ENCODE measurements around the gene KRTAP5-6.

The KRTAP5-6 gene, protein sequence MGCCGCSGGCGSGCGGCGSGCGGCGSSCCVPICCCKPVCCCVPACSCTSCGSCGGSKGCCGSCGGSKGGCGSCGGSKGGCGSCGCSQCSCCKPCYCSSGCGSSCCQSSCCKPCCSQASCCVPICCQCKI

DNA sequence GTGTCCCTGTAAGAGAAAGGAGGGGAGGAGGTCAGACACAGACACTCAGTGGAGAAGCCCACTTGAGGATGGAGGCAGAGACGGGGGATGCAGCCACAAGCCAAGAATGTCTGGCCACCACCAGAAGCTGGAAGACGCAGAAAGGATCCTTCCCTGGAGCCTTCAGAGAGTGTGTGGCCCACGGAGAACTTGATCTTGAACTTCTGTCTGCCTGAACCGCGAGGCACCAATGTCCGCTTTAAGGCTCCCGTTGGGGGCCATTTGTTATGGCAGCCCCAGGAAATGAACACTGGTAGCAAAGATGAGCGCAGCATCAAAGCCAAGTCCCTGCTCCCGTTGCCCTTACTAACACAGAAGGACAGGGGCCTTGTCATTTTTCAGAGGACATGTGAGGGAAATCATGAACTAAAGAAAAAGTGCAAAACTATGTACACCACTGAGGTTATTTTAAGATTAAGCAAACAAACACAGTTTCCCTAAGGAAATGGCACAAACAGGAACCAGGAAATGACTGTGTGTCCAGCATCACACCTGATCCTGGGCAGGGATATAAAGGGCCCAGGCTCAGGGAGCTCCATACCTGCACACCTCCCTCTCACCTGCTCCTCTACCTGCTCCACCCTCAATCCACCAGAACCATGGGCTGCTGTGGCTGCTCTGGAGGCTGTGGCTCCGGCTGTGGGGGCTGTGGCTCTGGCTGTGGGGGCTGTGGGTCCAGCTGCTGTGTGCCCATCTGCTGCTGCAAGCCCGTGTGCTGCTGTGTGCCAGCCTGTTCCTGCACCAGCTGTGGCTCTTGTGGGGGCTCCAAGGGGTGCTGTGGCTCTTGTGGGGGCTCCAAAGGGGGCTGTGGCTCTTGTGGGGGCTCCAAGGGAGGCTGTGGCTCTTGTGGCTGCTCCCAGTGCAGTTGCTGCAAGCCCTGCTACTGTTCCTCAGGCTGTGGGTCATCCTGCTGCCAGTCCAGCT, at the start of gene KRTAP5-6:
Gene KRTAP5-6 (plus strand): TSS at position 588 of the 963 bp plus-strand sequence. CDS start 51 bp downstream, at position 639.
- no peak for DNase-seq (ENCODE audit: low spot score)

DNA sequence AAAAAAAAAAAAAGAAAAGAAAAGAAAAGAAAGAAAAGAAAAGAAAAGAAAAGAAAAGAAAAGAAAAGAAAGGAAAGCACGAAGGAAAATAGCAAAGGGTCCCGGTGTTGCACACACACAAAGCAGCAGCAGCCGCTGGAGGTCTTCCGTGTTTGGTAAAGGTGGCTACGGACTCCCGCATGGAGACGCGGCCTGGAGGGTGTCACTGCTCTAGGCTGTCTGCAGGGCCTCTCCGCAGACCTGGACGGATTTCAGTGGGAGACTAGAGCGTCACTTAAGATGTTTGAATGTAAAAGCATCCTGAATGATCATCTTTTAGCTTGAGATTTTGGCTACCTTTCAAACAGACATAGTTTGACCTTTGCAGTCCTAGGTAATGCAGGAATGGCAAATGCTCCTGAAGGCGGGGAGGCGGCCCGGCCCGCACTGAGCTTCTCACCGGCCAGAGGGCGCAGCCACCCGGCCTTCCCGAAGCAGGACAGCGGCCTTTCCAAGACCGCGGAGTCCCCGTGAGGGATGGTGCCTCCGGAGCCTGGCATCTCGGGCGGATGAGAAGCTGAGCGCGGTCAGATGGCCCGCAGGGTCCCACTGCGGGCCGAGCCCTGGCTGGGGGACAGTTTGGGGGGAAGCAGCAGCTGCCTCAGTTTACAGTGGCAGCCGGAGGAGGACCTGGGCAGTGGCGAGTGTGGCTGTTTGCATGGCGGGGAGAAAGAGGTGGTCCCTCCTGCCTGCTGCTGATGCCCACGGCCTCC, 48.9 kb upstream of the KRTAP5-6 start:
- no peak for DNase-seq (ENCODE audit: low spot score)

DNA sequence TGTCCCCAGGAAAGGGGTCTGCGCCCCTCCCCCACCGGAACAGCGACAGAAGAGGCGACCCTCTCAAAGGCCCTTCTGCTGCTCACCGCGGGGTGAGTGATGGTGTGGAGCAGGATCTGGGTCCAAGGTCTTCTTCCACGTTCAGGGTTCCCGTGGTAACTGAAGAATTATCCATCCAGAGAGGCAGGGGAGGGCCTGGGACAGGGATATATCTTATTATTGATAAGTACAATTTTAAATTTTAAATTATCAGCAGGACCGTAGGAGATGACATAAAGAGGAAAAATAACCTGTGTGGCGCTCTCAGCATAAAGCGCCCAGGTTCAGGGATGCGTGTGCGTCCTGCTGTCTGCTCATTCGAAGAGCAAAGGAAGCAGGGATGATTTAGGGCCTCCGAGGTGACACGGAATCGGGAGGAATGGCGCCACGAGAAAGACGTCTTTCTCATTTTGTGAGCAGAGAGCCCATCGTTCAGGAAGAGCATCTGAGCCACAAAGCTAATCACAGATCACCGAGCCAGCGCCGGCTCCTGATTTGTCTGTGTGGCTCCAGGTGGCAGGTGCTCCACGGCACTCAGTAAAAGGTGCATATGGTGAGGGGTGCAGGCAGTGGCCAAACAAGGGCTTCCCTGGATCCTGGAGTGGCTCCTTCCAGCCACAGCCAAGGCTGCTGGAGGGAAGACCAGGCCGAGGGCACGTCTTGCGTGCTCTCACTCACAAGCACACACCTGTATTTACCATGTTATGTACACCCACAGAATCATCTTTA, 48.2 kb upstream of the KRTAP5-6 start:
- no peak for DNase-seq (ENCODE audit: low spot score)

DNA sequence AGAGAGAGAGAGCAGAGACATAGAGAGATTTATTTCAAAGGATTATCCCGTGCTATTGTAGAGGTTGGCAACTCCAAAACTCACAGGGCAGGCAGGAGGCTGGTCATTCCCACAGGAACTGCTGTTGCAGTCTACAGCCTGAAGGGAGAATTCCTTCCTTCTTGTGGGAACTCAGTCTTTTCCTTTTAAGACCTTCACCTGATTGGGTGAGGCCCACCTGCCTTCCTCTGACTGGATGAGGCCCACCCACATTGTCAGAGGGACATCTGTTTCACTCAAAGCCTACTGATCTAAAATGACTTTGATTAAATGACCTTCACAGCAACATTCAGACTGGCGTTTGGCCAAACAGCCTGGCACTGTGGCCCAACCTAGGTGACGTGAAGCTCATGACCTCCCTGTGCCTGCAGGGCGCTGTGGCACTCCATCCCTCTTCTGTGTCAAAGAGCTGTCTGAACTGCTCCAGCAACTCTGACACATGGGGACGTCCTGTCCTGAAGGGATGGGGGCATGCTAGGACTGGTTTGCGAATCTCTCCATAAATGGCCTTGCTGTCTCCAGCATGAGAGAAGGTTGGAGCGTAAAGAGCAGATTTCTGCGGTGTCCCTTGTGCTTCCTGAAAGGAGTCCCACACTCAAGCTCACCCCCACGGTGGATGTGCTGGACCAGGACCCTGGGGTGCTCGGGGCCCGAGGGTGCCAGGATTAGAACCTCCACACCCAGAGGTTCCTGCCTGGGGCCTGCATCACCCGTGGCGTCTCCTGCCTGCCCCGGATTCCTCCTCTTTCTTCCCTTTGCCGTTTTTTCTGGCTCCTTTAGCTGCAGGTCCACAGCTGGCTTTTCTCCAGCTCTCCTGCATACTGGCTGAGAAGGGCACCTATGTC, 46.7 kb upstream of the KRTAP5-6 start:
- DNase-seq (ENCODE audit: low spot score), result no peak

DNA sequence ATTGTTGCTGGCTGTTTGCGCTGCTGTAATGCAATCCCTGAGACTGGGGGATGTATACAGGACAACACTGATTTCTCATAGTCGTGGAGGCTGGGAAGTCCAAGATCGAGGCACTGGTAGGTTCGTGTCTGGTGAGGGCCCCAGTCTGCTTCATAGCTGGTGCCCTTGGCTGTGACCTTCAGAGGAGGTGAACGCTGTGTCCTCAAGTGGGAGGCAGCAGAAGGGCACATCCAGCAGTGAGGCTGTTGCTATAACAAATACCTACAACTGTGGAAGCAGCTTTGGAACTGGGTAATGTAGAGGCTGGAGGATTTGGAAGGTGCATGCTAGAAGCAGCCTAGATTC, 46.1 kb upstream of the KRTAP5-6 start:
- no peak for DNase-seq (ENCODE audit: low spot score)

DNA sequence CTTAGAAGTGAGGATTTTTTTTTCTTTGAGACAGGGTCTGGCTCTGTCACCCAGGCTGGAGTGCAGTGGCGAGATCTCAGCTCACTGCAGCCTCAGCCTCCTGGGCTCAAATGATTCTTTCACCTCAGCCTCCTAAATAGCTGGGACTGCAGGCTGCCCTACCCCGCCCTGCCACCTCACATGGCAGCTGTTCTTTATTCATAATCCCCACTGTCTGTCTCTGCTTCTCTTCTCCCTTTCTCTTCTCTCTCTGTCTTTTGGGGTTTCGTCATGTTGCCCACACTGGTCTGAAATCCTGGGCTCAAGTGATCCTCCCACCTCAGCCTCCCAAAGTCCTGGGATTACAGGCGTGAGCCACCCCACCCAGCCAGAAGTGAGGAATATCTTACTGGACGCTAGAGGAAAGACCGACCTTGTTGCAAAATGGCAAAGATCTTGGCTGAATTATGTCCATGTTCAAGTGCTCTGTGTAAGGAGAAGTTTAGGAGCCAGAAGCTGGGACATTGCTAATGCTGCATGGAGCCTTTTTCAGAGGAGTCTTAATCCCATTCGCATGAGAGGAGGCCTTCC, 45.5 kb upstream of the KRTAP5-6 start:
- DNase-seq (ENCODE audit: low spot score), result no peak

DNA sequence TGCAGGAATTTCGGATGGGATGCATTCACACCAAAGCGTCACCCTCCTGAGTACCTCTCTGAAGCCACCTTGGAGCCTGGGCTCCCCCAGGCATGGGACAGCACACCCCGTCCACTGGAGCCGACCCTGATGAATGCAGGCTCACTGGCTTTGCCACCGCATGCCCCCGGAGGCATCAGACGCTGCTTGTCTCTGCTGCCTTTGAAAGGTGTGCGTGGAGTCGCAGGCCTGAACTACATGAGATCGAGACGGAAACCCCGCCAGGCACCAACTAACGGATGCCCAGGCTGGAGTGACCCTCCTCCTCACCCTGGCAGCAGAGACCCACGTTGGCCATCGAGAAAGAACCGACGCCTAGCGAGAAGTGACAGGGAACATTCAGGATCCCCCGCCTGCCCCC, 45.0 kb upstream of the KRTAP5-6 start:
- no peak for DNase-seq (ENCODE audit: low spot score)

DNA sequence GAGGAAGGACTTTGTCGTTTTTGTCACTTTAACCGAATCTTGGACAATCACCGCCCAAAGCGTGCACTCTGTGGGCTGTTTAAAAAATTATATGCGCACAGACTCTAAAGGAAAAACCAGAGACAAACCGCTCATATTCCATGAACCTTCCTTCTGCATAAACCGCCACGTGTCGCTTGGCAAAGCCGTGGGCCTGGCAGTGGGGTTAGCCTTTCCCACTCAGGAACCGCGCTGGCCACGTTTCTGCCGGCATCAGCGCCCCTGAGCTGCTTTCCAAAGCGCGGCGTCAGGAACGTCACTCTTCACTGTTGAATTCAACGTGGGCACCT, 44.6 kb upstream of the KRTAP5-6 start:
- DNase-seq (ENCODE audit: low spot score), result no peak

DNA sequence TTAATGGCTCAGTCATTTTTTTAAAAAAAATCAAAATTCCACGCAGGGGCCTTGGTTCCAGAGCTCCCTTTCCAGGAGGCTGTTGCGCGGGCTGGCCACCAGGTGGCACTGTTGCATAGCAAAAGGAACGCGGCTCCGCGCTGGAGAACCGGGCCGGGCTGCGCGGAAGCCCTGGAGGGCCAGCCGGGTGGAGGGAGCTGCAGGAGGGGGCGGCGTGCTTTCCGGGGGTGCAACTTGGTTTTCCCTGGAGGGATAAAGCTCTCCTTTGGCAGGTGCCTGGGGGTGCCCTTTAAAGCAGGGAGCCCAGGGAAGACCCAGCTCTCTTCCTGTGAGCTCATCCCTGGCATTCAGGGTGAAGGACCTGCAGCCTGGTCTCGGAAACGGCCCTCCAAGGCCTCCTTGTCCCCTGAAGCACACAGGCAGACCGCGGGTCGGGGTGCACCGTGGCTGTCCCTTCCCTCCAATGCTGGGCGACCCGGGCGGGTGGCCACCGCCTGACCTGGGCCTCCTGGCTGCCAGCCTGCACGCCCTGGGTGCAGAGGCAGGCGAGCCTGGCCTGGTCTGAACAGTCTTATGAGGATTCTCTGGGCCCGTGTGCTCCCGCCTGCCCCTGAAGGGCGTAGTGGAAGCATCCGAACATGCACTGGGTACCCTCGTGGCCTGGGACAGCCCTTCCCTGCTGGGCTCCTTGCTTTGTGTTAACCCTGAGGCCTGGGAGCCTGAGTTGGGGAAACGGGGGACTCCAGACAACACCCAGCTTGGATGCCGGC, 44.0 kb upstream of the KRTAP5-6 start:
- peak; percentile 92 for DNase-seq (ENCODE audit: low spot score)

DNA sequence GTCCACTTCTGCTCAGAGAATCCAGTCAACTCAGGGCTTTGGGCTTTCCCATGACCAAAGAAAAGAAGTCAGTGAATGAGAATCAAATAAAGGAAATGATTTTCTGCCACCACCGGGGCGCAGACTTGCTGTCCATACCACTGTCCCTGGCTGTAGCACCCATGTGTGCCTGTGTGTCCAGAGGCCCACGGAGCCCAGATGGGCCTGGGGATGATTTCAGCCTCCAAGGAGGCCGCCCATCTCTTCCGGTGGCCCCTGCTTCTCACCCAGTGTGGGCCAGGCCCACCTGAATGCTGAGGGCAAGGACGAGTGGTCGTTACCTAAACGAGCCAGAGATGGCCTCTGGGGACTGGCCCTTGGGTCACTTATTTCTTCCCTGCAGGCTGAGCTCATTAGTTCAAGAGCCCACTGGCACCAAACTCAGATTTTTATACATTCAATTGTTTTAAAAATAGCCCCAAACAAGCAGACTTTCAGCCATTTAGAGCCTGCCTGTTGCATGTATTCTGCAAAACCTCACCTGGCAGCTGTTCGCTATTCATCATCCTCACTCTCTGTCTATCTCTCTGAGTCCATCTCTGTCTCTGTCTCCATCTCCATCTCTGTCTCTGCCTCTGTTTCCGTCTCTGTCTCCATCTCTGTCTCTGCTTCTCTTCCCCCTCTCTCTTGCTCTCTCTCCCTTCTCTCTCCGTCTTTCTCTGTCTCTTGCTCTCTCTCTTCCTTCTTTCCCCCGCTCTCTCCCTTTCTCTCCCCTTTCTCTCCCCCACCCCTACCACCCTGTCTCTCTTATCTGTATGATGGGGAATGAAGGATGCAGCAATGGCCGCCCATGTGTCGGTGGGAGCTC, 43.2 kb upstream of the KRTAP5-6 start:
- DNase-seq (ENCODE audit: low spot score), result no peak

DNA sequence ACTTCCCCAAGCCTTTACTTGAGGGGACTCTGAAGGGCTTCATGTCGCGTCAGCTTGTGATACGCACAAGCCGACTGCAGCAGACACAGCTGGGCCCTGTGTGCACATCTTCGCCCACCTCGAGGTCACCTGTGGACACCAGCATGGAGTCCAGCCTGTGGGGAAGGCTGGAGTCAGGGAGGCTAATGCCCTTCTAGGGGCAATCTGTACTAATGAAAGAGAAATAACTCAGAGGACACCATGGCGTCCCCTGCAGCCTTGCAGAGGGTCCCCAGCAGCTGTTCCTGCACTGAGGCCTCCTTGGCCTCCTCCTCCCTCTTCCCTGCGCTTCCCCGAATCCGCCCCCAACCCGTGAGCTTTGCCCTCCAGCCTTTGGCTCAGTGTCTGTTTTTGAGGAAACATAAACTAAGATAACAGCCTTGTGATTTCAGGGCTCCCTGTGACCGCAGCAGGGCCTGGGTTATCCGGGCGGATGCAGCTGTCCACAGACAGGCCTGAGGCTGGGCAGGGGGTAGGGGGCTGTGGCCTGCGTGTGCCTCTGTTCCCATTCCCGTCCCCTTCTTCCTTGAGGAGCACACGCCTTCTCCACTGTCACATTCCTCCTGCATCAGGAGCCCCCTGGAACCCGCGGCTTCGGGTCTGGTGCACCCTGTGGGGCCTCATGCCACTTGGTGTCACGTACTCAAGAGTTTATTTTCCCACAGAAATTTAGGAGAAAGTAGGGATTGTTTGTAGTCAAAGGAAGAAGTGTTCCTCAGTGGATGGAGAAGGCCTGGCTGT, 42.4 kb upstream of the KRTAP5-6 start:
- no peak for DNase-seq (ENCODE audit: low spot score)

DNA sequence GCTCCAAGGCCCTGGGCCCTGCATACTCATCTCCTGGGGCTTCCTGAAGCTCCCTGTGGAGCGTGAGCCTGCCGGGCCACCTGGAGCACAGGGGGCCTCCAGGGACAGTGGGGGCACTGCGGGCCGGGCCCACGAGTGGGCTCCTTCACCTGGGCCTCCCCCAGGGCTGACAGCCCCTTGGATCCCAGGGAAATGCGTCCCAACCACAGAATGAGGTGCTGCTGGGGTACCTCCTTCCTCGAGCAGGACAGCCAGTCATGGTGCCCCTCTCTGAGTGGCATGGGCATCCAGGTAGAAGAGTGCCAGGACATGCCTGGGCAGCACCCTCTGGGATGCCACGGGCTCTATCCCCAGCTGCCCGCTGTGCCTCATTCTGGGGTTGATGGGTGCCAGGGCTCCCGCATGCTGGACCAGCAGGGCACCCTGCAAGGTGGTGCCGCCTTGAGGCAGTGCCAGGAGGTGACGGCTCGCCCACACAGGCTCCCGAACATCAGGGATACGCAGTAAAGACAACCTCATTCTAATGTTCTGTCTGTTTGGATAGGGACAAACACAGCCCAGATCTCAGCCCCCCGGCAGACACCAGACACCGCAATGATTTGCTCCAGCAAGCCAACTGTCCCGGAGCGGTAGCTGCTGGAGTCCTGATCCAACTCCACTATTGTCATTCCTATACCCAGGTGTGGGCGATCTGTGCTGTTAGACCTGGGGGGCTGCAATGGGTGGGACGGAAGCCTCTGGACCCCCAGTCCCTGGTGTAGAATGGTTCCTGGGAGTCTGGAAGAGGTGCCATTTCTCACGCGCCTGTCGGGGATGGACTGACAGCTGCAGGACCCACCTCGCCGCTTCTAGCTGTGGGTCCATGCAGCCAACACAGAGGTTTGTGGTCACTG, 41.6 kb upstream of the KRTAP5-6 start:
- no peak for DNase-seq (ENCODE audit: low spot score)

DNA sequence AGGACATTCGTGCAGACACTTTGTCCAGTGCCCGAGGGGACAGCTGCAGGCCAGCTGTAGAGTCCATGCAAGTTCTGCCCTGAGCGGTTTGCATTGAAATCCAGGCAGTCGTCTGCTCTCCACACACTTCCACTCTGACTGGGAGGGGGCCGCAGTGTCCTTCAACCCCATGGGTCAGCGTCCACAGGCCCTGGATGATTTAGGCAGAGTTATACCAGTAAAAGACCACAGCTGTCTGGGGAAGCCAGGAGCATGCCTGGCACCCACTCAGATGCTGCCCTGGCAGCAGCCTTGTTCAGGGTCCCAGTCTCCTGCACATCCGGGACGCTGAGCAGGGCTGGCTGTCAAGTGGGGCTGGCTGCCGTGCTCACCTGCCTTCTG, 40.9 kb upstream of the KRTAP5-6 start:
- DNase-seq (ENCODE audit: low spot score), result no peak

DNA sequence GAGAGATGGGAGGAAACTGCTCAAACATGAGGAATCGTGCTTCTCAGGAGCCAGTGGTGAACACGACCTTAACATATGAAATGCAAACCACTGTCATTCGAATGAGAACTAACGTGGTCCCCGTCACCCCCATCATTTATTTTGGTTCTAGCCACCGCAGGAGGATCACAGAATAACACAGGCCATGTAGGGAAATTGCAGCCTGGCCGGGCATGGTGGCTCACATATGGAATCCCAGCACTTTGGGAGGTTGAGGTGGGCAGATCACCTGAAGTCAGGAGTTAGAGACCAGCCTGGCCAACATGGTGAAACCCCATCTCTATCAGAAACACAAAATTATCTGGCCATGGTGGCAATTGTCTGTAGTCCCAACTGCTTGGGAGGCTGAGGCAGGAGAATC, 40.3 kb upstream of the KRTAP5-6 start:
- no peak for DNase-seq (ENCODE audit: low spot score)

DNA sequence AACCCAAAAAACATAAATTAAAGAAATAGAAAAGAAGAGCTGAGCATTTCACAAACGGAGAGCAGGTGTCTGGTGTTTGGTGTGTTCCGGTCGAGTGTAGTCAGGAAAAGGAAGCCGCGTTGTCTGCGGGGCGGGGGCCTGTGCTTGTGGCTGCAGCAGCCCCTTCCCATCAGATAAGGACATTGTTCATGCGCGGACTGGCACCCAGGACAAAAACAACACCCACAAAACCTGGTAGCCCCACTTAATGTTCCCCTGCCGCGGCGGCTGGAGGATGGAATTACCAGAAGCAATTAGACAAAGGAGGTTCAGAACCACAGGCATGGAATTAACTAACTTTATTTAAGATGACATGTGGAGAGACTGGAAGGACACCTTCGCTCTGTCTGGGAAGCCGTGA, 37.5 kb upstream of the KRTAP5-6 start:
- no peak for DNase-seq (ENCODE audit: low spot score)

DNA sequence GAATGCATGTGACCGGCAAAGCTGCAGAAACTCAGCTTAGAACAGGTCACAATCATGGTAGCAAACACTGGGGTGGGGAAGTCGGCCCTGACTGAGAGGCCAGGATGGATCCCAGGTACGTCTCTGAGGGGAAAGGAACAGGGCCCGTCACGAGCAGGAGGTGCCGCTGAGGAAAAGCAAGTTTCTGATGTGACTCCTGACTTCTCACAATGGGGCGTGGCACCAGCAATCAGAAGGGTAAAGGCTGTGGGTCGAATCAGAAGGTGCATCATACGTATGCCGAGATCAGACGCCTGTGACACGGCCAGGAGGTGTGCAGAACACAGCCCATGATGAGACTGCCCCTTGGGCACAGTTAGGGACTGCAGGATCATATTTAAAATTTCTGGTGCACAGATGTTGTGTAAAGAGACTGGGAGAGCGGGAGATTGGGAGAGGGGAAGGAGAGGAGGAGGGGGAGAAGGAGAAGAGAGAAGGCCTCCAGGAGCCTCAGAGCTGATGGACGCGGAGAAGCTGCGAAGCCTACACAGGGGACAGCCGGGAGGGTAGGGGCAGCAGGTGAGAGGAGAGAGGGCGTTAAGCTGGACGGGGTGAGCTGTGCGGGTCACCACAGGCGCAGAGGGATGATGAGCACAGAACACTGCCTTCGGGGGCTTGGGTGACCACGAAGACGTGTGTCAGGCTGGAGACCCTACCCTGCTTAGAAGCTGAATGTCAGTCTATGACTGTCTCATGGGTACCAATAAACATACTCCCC, 36.7 kb upstream of the KRTAP5-6 start:
- DNase-seq (ENCODE audit: low spot score), result no peak

Measured in D341Med (cell line).